Common myeloid progenitor, CD34-positive (primary cell): ENCODE data around the gene TAAR9.
"Not testable (repeated sequence)": the region's sequence is repeated elsewhere in the genome, so short reads cannot be mapped to it uniquely, and the experiment has no call there.

ENCODE experiments used
- CTCF ChIA-PET: fragments of 350-600 bp; sonication (Branson Sonifier 250); formaldehyde crosslinking; loops from one replicate; lab custom pipeline; 2021; ENCODE audit warnings: antibody characterized with exemption; lab: Charles Lee
- POLR2A ChIA-PET: fragments of 350-600 bp; sonication (Branson Sonifier 250); formaldehyde crosslinking; loops from one replicate; lab custom pipeline; 2021; ENCODE audit warnings: antibody characterized with exemption; lab: Charles Lee
- DNase-seq, 3 donors: peaks; one replicate each; pipeline versions ENCODE4 v3.0.0 to v3.0.0-alpha.2; 2013
- H3K27ac ChIP-seq, 2 experiments: 1 replicate in 1 of 2; 2 replicates in 1 of 2; pipeline ENCODE4 v1.7.0; 2013; ENCODE audit warnings: inconsistent platforms in 2 of 2, low read length in 2 of 2, mild to moderate bottlenecking in 2 of 2, low read depth in 1 of 2, moderate library complexity in 1 of 2; ENCODE audit not compliant: severe bottlenecking in 2 of 2, insufficient read depth in 1 of 2, poor library complexity in 1 of 2
- H3K27me3 ChIP-seq, 5 experiments: replicated peaks in 2 of 5; 1 replicate in 3 of 5; 2 replicates in 2 of 5; pipeline versions ENCODE4 v1.6.1 to v1.7.0; 2013; ENCODE audit warnings: low read length in 4 of 5, mild to moderate bottlenecking in 2 of 5, moderate library complexity in 2 of 5, inconsistent platforms in 1 of 5; ENCODE audit not compliant: insufficient read depth in 5 of 5, control insufficient read depth in 4 of 5
- H3K36me3 ChIP-seq, 4 experiments: 1 replicate in 2 of 4; 2 replicates in 2 of 4; pipeline versions ENCODE4 v1.6.1 to v1.7.0; 2013; ENCODE audit warnings: low read length in 3 of 4, control low read depth in 1 of 4, mild to moderate bottlenecking in 1 of 4; ENCODE audit not compliant: control insufficient read depth in 4 of 4, insufficient read depth in 4 of 4
- H3K4me1 ChIP-seq, 4 experiments: 1 replicate in 3 of 4; 2 replicates in 1 of 4; pipeline versions ENCODE4 v1.6.1 to v1.7.1; 2013; ENCODE audit warnings: low read length in 3 of 4, mild to moderate bottlenecking in 3 of 4, control low read depth in 1 of 4, inconsistent platforms in 1 of 4, moderate library complexity in 1 of 4; ENCODE audit not compliant: control insufficient read depth in 4 of 4, insufficient read depth in 4 of 4; ENCODE audit errors: control extremely low read depth in 1 of 4
- H3K4me3 ChIP-seq, 7 experiments: 1 replicate in 4 of 7; 2 replicates in 3 of 7; pipeline versions ENCODE4 v1.5.1 to v1.7.0; 2013; ENCODE audit warnings: mild to moderate bottlenecking in 7 of 7, low read length in 6 of 7, moderate library complexity in 6 of 7, inconsistent platforms in 2 of 7, low read depth in 2 of 7, control low read depth in 1 of 7; ENCODE audit not compliant: insufficient read depth in 4 of 7, control insufficient read depth in 1 of 7; ENCODE audit errors: extremely low read depth in 1 of 7
- H3K9me3 ChIP-seq, 5 experiments: 1 replicate in 4 of 5; 2 replicates in 1 of 5; pipeline versions ENCODE4 v1.6.1 to v1.7.1; 2013; ENCODE audit warnings: low read length in 4 of 5, mild to moderate bottlenecking in 2 of 5, inconsistent platforms in 1 of 5, low read depth in 1 of 5, moderate library complexity in 1 of 5; ENCODE audit not compliant: control insufficient read depth in 4 of 5, insufficient read depth in 2 of 5; ENCODE audit errors: control extremely low read depth in 1 of 5
- WGBS: methylation state at CpG from one replicate; pipeline ENCODE4 v1.1.5; 2013; ENCODE audit not compliant: insufficient coverage; 5-methylcytosine and 5-hydroxymethylcytosine counted together

Gene TAAR9

GRCh38 chr6:132560087-132560486 lies 22.0 kb downstream of the TAAR9 start:
- H3K36me3 ChIP-seq, H3K4me1 ChIP-seq, H3K4me3 ChIP-seq, H3K27me3 ChIP-seq, H3K27ac ChIP-seq, CTCF ChIA-PET, POLR2A ChIA-PET, H3K9me3 ChIP-seq, DNase-seq: not testable (repeated sequence)
- 100% methylated on average over 1 of the region's 3 CpGs for WGBS

GRCh38 chr6:132566404-132566803 lies 28.3 kb downstream of the TAAR9 start:
- DNase-seq = no peak
- Histone ChIP-seq H3K4me1 (no peaks in the 10 kb centered on the region), H3K27me3 (peaks cover 0 to 11% (median 5%) of the 10 kb centered on the region in 5 experiments), H3K36me3 (no peaks in the 10 kb centered on the region), H3K9me3 (no peaks in the 10 kb centered on the region), H3K4me3 (no peak overlapping the region), H3K27ac (no peak overlapping the region)
- ChIA-PET CTCF (no interaction called here), POLR2A (no interaction called here)
- no CpG with 5 or more reads among the region's 6 CpGs for WGBS

- CTCF ChIA-PET = no interaction called here
- Histone ChIP-seq H3K9me3 (no peaks in the 10 kb centered on the region), H3K27ac (no peak overlapping the region), H3K4me3 (no peak overlapping the region), H3K36me3 (no peaks in the 10 kb centered on the region), H3K27me3 (peaks cover 0 to 10% (median 5%) of the 10 kb centered on the region in 5 experiments), H3K4me1 (no peaks in the 10 kb centered on the region)
- POLR2A ChIA-PET = no interaction called here
- no peak for DNase-seq
- 100% methylated on average over 1 of the region's 1 CpG for WGBS
Measured at GRCh38 chr6:132567566-132567965, 29.5 kb downstream of the TAAR9 start.

- no peak for DNase-seq
- Histone ChIP-seq H3K4me1 (no peaks in the 10 kb centered on the region), H3K27ac (no peak overlapping the region), H3K27me3 (peaks cover 0 to 8% (median 5%) of the 10 kb centered on the region in 5 experiments), H3K4me3 (no peak overlapping the region), H3K36me3 (no peaks in the 10 kb centered on the region), H3K9me3 (no peaks in the 10 kb centered on the region)
- ChIA-PET CTCF (no interaction called here), POLR2A (no interaction called here)
- WGBS = 90% methylated on average over 4 of the region's 6 CpGs
Measured at GRCh38 chr6:132568611-132569010, 30.5 kb downstream of the TAAR9 start.

- Histone ChIP-seq H3K36me3 (no peaks in the 10 kb centered on the region), H3K4me3 (no peak overlapping the region), H3K9me3 (no peaks in the 10 kb centered on the region), H3K27me3 (peaks cover 0 to 8% (median 3%) of the 10 kb centered on the region in 5 experiments), H3K27ac (no peak overlapping the region), H3K4me1 (no peaks in the 10 kb centered on the region)
- ChIA-PET CTCF (no interaction called here), POLR2A (no interaction called here)
- WGBS = 94% methylated on average over 2 of the region's 4 CpGs
- DNase-seq = no peak
Measured at GRCh38 chr6:132569170-132569569, 31.1 kb downstream of the TAAR9 start.

- WGBS = 96% methylated on average over 9 of the region's 15 CpGs
- Histone ChIP-seq H3K4me3 (no peak within 1 kb of the TSS), H3K27ac (no peak within 1 kb of the TSS), H3K27me3 (peaks cover 0 to 8% (median 2%) of the 10 kb centered on the region in 5 experiments), H3K36me3 (no peaks in the 10 kb centered on the region), H3K9me3 (no peaks in the 10 kb centered on the region), H3K4me1 (no peaks in the 10 kb centered on the region)
- ChIA-PET POLR2A (no interaction called here), CTCF (no interaction called here)
- DNase-seq = no peak
Measured at GRCh38 chr6:132570221-132570777, 32.2 kb downstream of the TAAR9 start, which contains the start of gene TAAR6. TSS of gene TAAR6 (plus strand) at chr6:132570322. CDS start at chr6:132570322, 0 bp downstream.

GRCh38 chr6:132571774-132572173 lies 33.7 kb downstream of the TAAR9 start:
- Histone ChIP-seq H3K27me3 (peaks cover 0 to 8% (median 2%) of the 10 kb centered on the region in 5 experiments), H3K4me1 (no peaks in the 10 kb centered on the region), H3K4me3 (no peak overlapping the region), H3K9me3 (no peaks in the 10 kb centered on the region), H3K36me3 (no peaks in the 10 kb centered on the region), H3K27ac (no peak overlapping the region)
- ChIA-PET POLR2A (no interaction called here), CTCF (no interaction called here)
- DNase-seq = no peak
